GM12891 (cell line): ENCODE measurements around the gene KIAA1755.

Experiments
- POLR2A ChIP-seq: IDR thresholded peaks from 2 replicates; pipeline ENCODE4 v1.6.1; 2011; ENCODE audit warnings: low read depth, low read length, control low read depth
- TAF1 ChIP-seq: IDR thresholded peaks from 2 replicates; pipeline ENCODE4 v1.6.1; 2011; ENCODE audit warnings: low read depth, low read length, control low read depth

- TF ChIP-seq TAF1 (no peak), POLR2A (no peak)
These were observed 57.1 kb downstream of the KIAA1755 start for GRCh38 chr20:38203337-38203980.
